GM12878 (cell line): ENCODE measurements around the gene ARHGAP15. TPM values are rescaled to one million over a fixed set of nuclear protein-coding genes. Genes with fewer than 3 reads are reported as not detected.

Source experiments
- BMI1 ChIP-seq: fragments of 450-650 bp; IDR thresholded peaks from 2 replicates; pipeline ENCODE4 v1.6.1; 2016; ENCODE audit warnings: mild to moderate bottlenecking, moderate library complexity, borderline replicate concordance
- ETV6 ChIP-seq, 2 experiments: fragments of 450-650 bp in 1 of 2; IDR thresholded peaks in 1 of 2; conservative IDR thresholded peaks in 1 of 2; 2 replicates each; pipeline ENCODE4 v1.6.1; 2014; ENCODE audit warnings: antibody characterized with exemption in 1 of 2, borderline replicate concordance in 1 of 2, low read depth in 1 of 2, mild to moderate bottlenecking in 1 of 2, moderate library complexity in 1 of 2
- HDAC2 ChIP-seq: fragments of 200-600 bp; sonication (generic); IDR thresholded peaks from 2 replicates; pipeline ENCODE4 v1.6.1; 2017
- HDGF ChIP-seq: fragments of 450-650 bp; IDR thresholded peaks from 2 replicates; pipeline ENCODE4 v1.6.1; 2016; ENCODE audit warnings: antibody characterized with exemption
- JUND ChIP-seq: IDR thresholded peaks from 2 replicates; pipeline ENCODE4 v1.6.1; 2012; ENCODE audit warnings: low read depth, mild to moderate bottlenecking, low read length, improper control_type of control experiment, moderate library complexity
- SRF ChIP-seq, 2 experiments: IDR thresholded peaks; 2 replicates each; pipeline ENCODE4 v1.6.1; 2011; ENCODE audit warnings: low read depth in 2 of 2, low read length in 2 of 2, mild to moderate bottlenecking in 1 of 2, moderate library complexity in 1 of 2
- ZNF384 ChIP-seq: IDR thresholded peaks from 2 replicates; pipeline ENCODE4 v1.6.1; 2012; ENCODE audit warnings: low read depth, mild to moderate bottlenecking, low read length, improper control_type of control experiment, borderline replicate concordance
- polyA plus RNA-seq, 11 experiments: library from polyadenylated mRNA; depleted of rRNA in 4 of 11; unstranded in 6 of 11; stranded (reverse) in 5 of 11; fragments of >200 nt; fragmentation: Nextera tagmentation in 4 of 11; fragmentation: Illumina TruSeq in 1 of 11; extraction: Ambion mirVana in 4 of 11; extraction: Trizol in 1 of 11; gene quantifications; 1 replicate in 1 of 11; 2 replicates in 10 of 11; pipeline versions ENCODE4 v1.2.1 to v1.2.3, GENCODE V29; 2011 to 2016; ENCODE audit warnings: inconsistent platforms in 2 of 11, missing spikeins in 2 of 11, low read depth in 1 of 11
- total RNA-seq, 4 experiments: library from RNA; depleted of rRNA in 3 of 4; stranded (reverse); fragments of >200 nt in 3 of 4; fragmentation: Illumina TruSeq in 1 of 4; extraction: Trizol in 1 of 4; gene quantifications; 2 replicates each; pipeline versions ENCODE4 v1.2.1 to v1.2.3, GENCODE V29; 2013 to 2021
- TF ChIP-seq, protein P1 (sequence below): fragments of 450-650 bp; IDR thresholded peaks from 2 replicates; pipeline ENCODE4 v1.6.1; 2016; ENCODE audit warnings: mild to moderate bottlenecking
- TF ChIP-seq, protein P2 (sequence below): IDR thresholded peaks from 2 replicates; pipeline ENCODE4 v1.6.1; 2012; ENCODE audit warnings: improper control_type of control experiment, low read depth, low read length; ENCODE audit not compliant: insufficient replicate concordance

The ARHGAP15 gene
- total and polyA plus RNA-seq, 10 of the 15 experiments (the other 5 are each of a cell fraction or from before 2014, with no cell fraction given): 38.0 to 92.6 (median 66.7) TPM

DNA sequence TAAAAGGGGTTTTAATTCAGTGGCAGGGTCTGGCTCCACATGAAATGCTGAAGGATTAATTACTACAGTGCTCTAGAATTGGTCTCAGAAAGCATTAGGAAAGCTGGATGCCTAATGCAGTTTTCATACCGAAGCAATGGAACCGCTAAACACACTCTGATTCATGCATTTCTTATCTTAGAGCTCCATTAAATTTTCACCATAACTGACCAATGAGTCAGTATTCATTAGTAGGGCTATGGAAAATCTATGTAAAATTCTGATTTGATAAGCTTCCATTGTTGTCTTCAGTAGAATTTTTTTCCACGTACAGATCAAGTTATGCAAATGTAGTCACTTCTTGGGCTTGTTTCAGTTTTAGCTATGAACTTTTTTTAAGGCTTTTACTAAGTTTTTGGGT lies 359.9 kb downstream of the ARHGAP15 start (continued):
- TF ChIP-seq, protein P1, sequence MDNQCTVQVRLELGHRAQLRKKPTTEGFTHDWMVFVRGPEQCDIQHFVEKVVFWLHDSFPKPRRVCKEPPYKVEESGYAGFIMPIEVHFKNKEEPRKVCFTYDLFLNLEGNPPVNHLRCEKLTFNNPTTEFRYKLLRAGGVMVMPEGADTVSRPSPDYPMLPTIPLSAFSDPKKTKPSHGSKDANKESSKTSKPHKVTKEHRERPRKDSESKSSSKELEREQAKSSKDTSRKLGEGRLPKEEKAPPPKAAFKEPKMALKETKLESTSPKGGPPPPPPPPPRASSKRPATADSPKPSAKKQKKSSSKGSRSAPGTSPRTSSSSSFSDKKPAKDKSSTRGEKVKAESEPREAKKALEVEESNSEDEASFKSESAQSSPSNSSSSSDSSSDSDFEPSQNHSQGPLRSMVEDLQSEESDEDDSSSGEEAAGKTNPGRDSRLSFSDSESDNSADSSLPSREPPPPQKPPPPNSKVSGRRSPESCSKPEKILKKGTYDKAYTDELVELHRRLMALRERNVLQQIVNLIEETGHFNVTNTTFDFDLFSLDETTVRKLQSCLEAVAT: no peak
- TF ChIP-seq HDGF: no peak
- TF ChIP-seq HDAC2: no peak
- no peak for TF ChIP-seq JUND
- TF ChIP-seq ZNF384: no peak
- TF ChIP-seq, protein P2, sequence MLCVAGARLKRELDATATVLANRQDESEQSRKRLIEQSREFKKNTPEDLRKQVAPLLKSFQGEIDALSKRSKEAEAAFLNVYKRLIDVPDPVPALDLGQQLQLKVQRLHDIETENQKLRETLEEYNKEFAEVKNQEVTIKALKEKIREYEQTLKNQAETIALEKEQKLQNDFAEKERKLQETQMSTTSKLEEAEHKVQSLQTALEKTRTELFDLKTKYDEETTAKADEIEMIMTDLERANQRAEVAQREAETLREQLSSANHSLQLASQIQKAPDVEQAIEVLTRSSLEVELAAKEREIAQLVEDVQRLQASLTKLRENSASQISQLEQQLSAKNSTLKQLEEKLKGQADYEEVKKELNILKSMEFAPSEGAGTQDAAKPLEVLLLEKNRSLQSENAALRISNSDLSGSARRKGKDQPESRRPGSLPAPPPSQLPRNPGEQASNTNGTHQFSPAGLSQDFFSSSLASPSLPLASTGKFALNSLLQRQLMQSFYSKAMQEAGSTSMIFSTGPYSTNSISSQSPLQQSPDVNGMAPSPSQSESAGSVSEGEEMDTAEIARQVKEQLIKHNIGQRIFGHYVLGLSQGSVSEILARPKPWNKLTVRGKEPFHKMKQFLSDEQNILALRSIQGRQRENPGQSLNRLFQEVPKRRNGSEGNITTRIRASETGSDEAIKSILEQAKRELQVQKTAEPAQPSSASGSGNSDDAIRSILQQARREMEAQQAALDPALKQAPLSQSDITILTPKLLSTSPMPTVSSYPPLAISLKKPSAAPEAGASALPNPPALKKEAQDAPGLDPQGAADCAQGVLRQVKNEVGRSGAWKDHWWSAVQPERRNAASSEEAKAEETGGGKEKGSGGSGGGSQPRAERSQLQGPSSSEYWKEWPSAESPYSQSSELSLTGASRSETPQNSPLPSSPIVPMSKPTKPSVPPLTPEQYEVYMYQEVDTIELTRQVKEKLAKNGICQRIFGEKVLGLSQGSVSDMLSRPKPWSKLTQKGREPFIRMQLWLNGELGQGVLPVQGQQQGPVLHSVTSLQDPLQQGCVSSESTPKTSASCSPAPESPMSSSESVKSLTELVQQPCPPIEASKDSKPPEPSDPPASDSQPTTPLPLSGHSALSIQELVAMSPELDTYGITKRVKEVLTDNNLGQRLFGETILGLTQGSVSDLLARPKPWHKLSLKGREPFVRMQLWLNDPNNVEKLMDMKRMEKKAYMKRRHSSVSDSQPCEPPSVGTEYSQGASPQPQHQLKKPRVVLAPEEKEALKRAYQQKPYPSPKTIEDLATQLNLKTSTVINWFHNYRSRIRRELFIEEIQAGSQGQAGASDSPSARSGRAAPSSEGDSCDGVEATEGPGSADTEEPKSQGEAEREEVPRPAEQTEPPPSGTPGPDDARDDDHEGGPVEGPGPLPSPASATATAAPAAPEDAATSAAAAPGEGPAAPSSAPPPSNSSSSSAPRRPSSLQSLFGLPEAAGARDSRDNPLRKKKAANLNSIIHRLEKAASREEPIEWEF: no peak
- no peak for TF ChIP-seq BMI1
- TF ChIP-seq ETV6 (conservative IDR thresholded peaks at IDR 0.05 in 1 of 2, IDR thresholded peaks at IDR 0.05 in 1 of 2; ENCODE audit: borderline replicate concordance in 1 of 2, low read depth in 1 of 2): no peak
- TF ChIP-seq SRF (IDR thresholded peaks at IDR 0.05; ENCODE audit: low read depth in 2 of 2, low read length in 2 of 2): no peak
